NCI-H82 treated with DMSO at 0.1 percent for 48 hours (cell line): ENCODE results near the gene CDH23.
A peak's percentile ranks its signal among the peaks of the same experiment; 100 is the strongest.

Experiments used
- DNase-seq: peaks from one replicate; lab custom pipeline; 2025; ENCODE audit not compliant: unreplicated experiment; lab: John Stamatoyannopoulos, UW

Gene CDH23

GRCh38 chr10:71746344-71747037, 349.8 kb downstream of the CDH23 start:
- no peak for DNase-seq

GRCh38 chr10:71747039-71747531, 350.4 kb downstream of the CDH23 start:
- DNase-seq, result no peak

- DNase-seq, result no peak
Measured at GRCh38 chr10:71747551-71748523, 351.1 kb downstream of the CDH23 start.

GRCh38 chr10:71748671-71749191, 352.0 kb downstream of the CDH23 start:
- DNase-seq, result no peak

GRCh38 chr10:71749396-71749795, 352.7 kb downstream of the CDH23 start:
- DNase-seq, result no peak

GRCh38 chr10:71750124-71750841, 353.6 kb downstream of the CDH23 start:
- no peak for DNase-seq

GRCh38 chr10:71750986-71751385, 354.3 kb downstream of the CDH23 start:
- DNase-seq, result no peak

GRCh38 chr10:71751515-71752224, 354.9 kb downstream of the CDH23 start:
- no peak for DNase-seq

- peak; percentile 35 for DNase-seq
Measured at GRCh38 chr10:71752391-71753090, 355.8 kb downstream of the CDH23 start.

GRCh38 chr10:71753091-71753959, 356.6 kb downstream of the CDH23 start:
- DNase-seq, result no peak

- no peak for DNase-seq
Measured at GRCh38 chr10:71753960-71754505, 357.3 kb downstream of the CDH23 start.

GRCh38 chr10:71754562-71754961, 357.8 kb downstream of the CDH23 start:
- DNase-seq, result no peak

GRCh38 chr10:71755179-71755879, 358.6 kb downstream of the CDH23 start:
- DNase-seq, result no peak

GRCh38 chr10:71756311-71757191, 359.8 kb downstream of the CDH23 start:
- no peak for DNase-seq

- no peak for DNase-seq
Measured at GRCh38 chr10:71757399-71757922, 360.7 kb downstream of the CDH23 start.

GRCh38 chr10:71761105-71761511, 364.4 kb downstream of the CDH23 start:
- no peak for DNase-seq
